H9 (cell line): Measurements from ENCODE around the gene KIF21B. TPM values are rescaled to one million over a fixed set of nuclear protein-coding genes. Genes with fewer than 3 reads are reported as not detected.

Experiments
- DNase-seq: peaks from one replicate; pipeline ENCODE4 v3.0.0-alpha.2; 2017
- H2AFZ ChIP-seq: one replicate; pipeline ENCODE4 v1.6.1; 2013; ENCODE audit warnings: mild to moderate bottlenecking, low read length, control low read depth, moderate library complexity
- H2AK5ac ChIP-seq: 2 replicates; pipeline ENCODE4 v1.6.1; 2013; ENCODE audit warnings: low read length, control low read depth, mixed read lengths; ENCODE audit not compliant: insufficient read length
- H2BK120ac ChIP-seq: one replicate; pipeline ENCODE4 v1.6.1; 2013; ENCODE audit warnings: low read depth, mild to moderate bottlenecking, low read length, control low read depth, inconsistent platforms; ENCODE audit not compliant: poor library complexity, severe bottlenecking
- H2BK12ac ChIP-seq: 2 replicates; pipeline ENCODE4 v1.6.1; 2013; ENCODE audit warnings: low read length, control low read depth, mixed read lengths, low read depth; ENCODE audit not compliant: insufficient read length
- H2BK15ac ChIP-seq: 2 replicates; pipeline ENCODE4 v1.6.1; 2013; ENCODE audit warnings: low read depth, low read length, control low read depth
- H2BK20ac ChIP-seq: one replicate; pipeline ENCODE4 v1.6.1; 2013; ENCODE audit warnings: low read depth, mild to moderate bottlenecking, low read length, control low read depth, inconsistent platforms; ENCODE audit not compliant: poor library complexity, severe bottlenecking
- H2BK5ac ChIP-seq: 2 replicates; pipeline ENCODE4 v1.6.1; 2013; ENCODE audit warnings: low read length, control low read depth, mixed read lengths; ENCODE audit not compliant: insufficient read length
- H3K14ac ChIP-seq: 2 replicates; pipeline ENCODE4 v1.6.1; 2013; ENCODE audit warnings: low read length, control low read depth; ENCODE audit not compliant: insufficient read depth
- H3K18ac ChIP-seq: 2 replicates; pipeline ENCODE4 v1.6.1; 2013; ENCODE audit warnings: low read depth, mild to moderate bottlenecking, mixed read lengths, low read length, control low read depth; ENCODE audit not compliant: insufficient read length
- H3K23ac ChIP-seq: 2 replicates; pipeline ENCODE4 v1.6.1; 2013; ENCODE audit warnings: low read length, control low read depth, mixed read lengths, low read depth; ENCODE audit not compliant: insufficient read length
- H3K23me2 ChIP-seq: 2 replicates; pipeline ENCODE4 v1.6.1; 2013; ENCODE audit warnings: low read depth, mild to moderate bottlenecking, mixed read lengths, low read length, control low read depth; ENCODE audit not compliant: insufficient read length, poor library complexity, severe bottlenecking
- H3K27ac ChIP-seq: 2 replicates; pipeline ENCODE4 v1.5.1; 2013; ENCODE audit warnings: low read length, control low read depth, mixed read lengths, low read depth; ENCODE audit not compliant: insufficient read length
- H3K27me3 ChIP-seq: 2 replicates; pipeline ENCODE4 v1.6.1; 2013; ENCODE audit warnings: low read length, control low read depth, inconsistent platforms; ENCODE audit not compliant: insufficient read depth
- H3K4ac ChIP-seq: 2 replicates; pipeline ENCODE4 v1.6.1; 2013; ENCODE audit warnings: low read depth, mild to moderate bottlenecking, control low read depth, inconsistent platforms, low read length, moderate library complexity
- H3K4me1 ChIP-seq: 2 replicates; pipeline ENCODE4 v1.6.1; 2013; ENCODE audit warnings: low read length, control low read depth, inconsistent platforms; ENCODE audit not compliant: insufficient read depth
- H3K4me2 ChIP-seq: 2 replicates; pipeline ENCODE4 v1.6.1; 2013; ENCODE audit warnings: low read length, control low read depth, mixed read lengths; ENCODE audit not compliant: insufficient read length, insufficient read depth
- H3K56ac ChIP-seq: 2 replicates; pipeline ENCODE4 v1.6.1; 2013; ENCODE audit warnings: low read depth, mild to moderate bottlenecking, mixed read lengths, low read length, control low read depth; ENCODE audit not compliant: insufficient read length
- H3K79me1 ChIP-seq: 2 replicates; pipeline ENCODE4 v1.6.1; 2013; ENCODE audit warnings: low read depth, mild to moderate bottlenecking, moderate library complexity, low read length, control low read depth, inconsistent platforms; ENCODE audit not compliant: insufficient read depth, poor library complexity, severe bottlenecking
- H3K79me2 ChIP-seq: 2 replicates; pipeline ENCODE4 v1.6.1; 2013; ENCODE audit warnings: low read length, control low read depth, inconsistent platforms; ENCODE audit not compliant: insufficient read depth
- H3K9ac ChIP-seq: 2 replicates; pipeline ENCODE4 v1.6.1; 2013; ENCODE audit warnings: low read length, control low read depth, mixed read lengths; ENCODE audit not compliant: insufficient read length; ENCODE audit errors: extremely low read depth
- H3K9me3 ChIP-seq: one replicate; pipeline ENCODE4 v1.6.1; 2013; ENCODE audit warnings: low read depth, low read length, inconsistent platforms; ENCODE audit not compliant: control insufficient read depth
- H3T11ph ChIP-seq: one replicate; pipeline ENCODE4 v1.6.1; 2013; ENCODE audit warnings: mild to moderate bottlenecking, low read length, control low read depth, inconsistent platforms
- H4K20me1 ChIP-seq: one replicate; pipeline ENCODE4 v1.6.1; 2013; ENCODE audit not compliant: control insufficient read depth, insufficient read length, insufficient read depth
- H4K5ac ChIP-seq: 2 replicates; pipeline ENCODE4 v1.6.1; 2013; ENCODE audit warnings: low read depth, mild to moderate bottlenecking, mixed read lengths, low read length, control low read depth; ENCODE audit not compliant: insufficient read length
- H4K8ac ChIP-seq: replicated peaks from 2 replicates; pipeline ENCODE4 v1.6.1; 2013; ENCODE audit warnings: low read length, control low read depth, mixed read lengths, low read depth; ENCODE audit not compliant: insufficient read length
- H4K91ac ChIP-seq: 2 replicates; pipeline ENCODE4 v1.6.1; 2013; ENCODE audit warnings: low read depth, mild to moderate bottlenecking, moderate library complexity, mixed read lengths, low read length, control low read depth; ENCODE audit not compliant: insufficient read length
- H3K27ac Mint-ChIP-seq, 3 experiments: 2 replicates in 2 of 3; 3 replicates in 1 of 3; pipeline ENCODE4 v1.8.0; 2020 to 2021; ENCODE audit warnings: mixed read lengths in 3 of 3, mild to moderate bottlenecking in 1 of 3, moderate library complexity in 1 of 3
- H3K27me3 Mint-ChIP-seq: 2 replicates; pipeline ENCODE4 v1.8.0; 2021; ENCODE audit warnings: low read depth, mild to moderate bottlenecking, moderate library complexity, mixed read lengths
- H3K36me3 Mint-ChIP-seq, 3 experiments: 2 replicates in 2 of 3; 3 replicates in 1 of 3; pipeline ENCODE4 v1.8.0; 2020 to 2021; ENCODE audit warnings: low read depth in 3 of 3, mixed read lengths in 3 of 3; ENCODE audit not compliant: insufficient read depth in 1 of 3
- H3K4me1 Mint-ChIP-seq, 2 experiments: 2 replicates each; pipeline ENCODE4 v1.8.0; 2020; ENCODE audit warnings: mixed read lengths in 2 of 2
- H3K4me3 Mint-ChIP-seq, 2 experiments: 2 replicates in 1 of 2; 3 replicates in 1 of 2; pipeline ENCODE4 v1.8.0; 2020 to 2021; ENCODE audit warnings: mild to moderate bottlenecking in 2 of 2, mixed read lengths in 2 of 2, moderate library complexity in 1 of 2
- H3K9me3 Mint-ChIP-seq, 2 experiments: 2 replicates in 1 of 2; 3 replicates in 1 of 2; pipeline ENCODE4 v1.8.0; 2020; ENCODE audit warnings: mild to moderate bottlenecking in 2 of 2, mixed read lengths in 2 of 2, moderate library complexity in 1 of 2
- CTCF ChIP-seq: fragments of 200-600 bp; sonication (generic); conservative IDR thresholded peaks from 3 replicates; pipeline ENCODE4 v1.8.0; 2021; ENCODE audit warnings: antibody characterized with exemption, mild to moderate bottlenecking
- WGBS: extraction: QIAGEN DNeasy Blood & Tissue Kit; methylation state at CpG from one replicate; pipeline ENCODE4 v1.1.7; 2013; ENCODE audit warnings: missing lambda C conversion rate, low lambda C conversion rate, mixed read lengths; ENCODE audit not compliant: insufficient read length; ENCODE audit errors: extremely low coverage; 5-methylcytosine and 5-hydroxymethylcytosine counted together
- total RNA-seq: library from RNA; stranded (reverse); gene quantifications from 2 replicates; pipeline ENCODE4 v1.2.1, GENCODE V29; 2021

KIF21B gene
- total RNA-seq, 1 experiment from 2014 or later = 7.5 TPM

- Histone ChIP-seq H3K4ac (no peak overlapping the region), H3K56ac (no peak overlapping the region), H3K23me2 (no peaks in the 10 kb centered on the region), H3K9me3 (no peaks in the 10 kb centered on the region), H3K79me1 (no peaks in the 10 kb centered on the region), H3T11ph (no peak overlapping the region), H2BK20ac (no peak overlapping the region), H2BK120ac (no peak overlapping the region), H3K4me1 (peaks cover 5% of the 10 kb centered on the region; the same call in 1 of the 2 replicates), H2BK15ac (no peak overlapping the region), H3K79me2 (no peaks in the 10 kb centered on the region), H3K23ac (no peak overlapping the region), H2AK5ac (no peak overlapping the region), H4K5ac (no peak overlapping the region), H4K8ac (no peak overlapping the region), H3K9ac (no peak overlapping the region), H2AFZ (no peak overlapping the region), H4K20me1 (no peaks in the 10 kb centered on the region), H3K27ac (no peak overlapping the region), H2BK5ac (no peak overlapping the region), H3K27me3 (no peaks in the 10 kb centered on the region), H3K18ac (no peak overlapping the region), H2BK12ac (no peak overlapping the region), H4K91ac (no peak overlapping the region), H3K4me2 (no peak overlapping the region), H3K14ac (no peak overlapping the region)
- no peak overlapping the region for H3K4me3 Mint-ChIP-seq
- no peaks in the 10 kb centered on the region for H3K36me3 Mint-ChIP-seq
- TF ChIP-seq CTCF = no peak
- no CpG with 5 or more reads among the region's 3 CpGs for WGBS
- H3K4me1 Mint-ChIP-seq = peaks cover 21 to 37% of the 10 kb centered on the region in 2 experiments
- no peak overlapping the region for H3K27ac Mint-ChIP-seq
- no peaks in the 10 kb centered on the region for H3K9me3 Mint-ChIP-seq
- H3K27me3 Mint-ChIP-seq = peaks cover 8% of the 10 kb centered on the region
- no peak for DNase-seq
Measured at GRCh38 chr1:201059401-201059800, 35.9 kb upstream of the KIF21B start.
